ENCODE results near the gene YWHAE.
"Not testable (repeated sequence)": the region's sequence is repeated elsewhere in the genome, so short reads cannot be mapped to it uniquely, and the experiment has no call there.

YWHAE gene

GRCh38 chr17:1399679-1400512 is at the start of gene YWHAE:
YWHAE (minus strand) TSS chr17:1400222; CDS start chr17:1400110, 112 bp downstream.
- DNase-seq (ENCODE audit: low read depth in 4 of 4, low spot score in 1 of 4): peak; percentile 91 to 97 (median 94)

- no peak for DNase-seq (ENCODE audit: low read depth in 4 of 4, low spot score in 1 of 4)
These were observed 49.5 kb upstream of the YWHAE start for GRCh38 chr17:1449412-1449967.

DNA sequence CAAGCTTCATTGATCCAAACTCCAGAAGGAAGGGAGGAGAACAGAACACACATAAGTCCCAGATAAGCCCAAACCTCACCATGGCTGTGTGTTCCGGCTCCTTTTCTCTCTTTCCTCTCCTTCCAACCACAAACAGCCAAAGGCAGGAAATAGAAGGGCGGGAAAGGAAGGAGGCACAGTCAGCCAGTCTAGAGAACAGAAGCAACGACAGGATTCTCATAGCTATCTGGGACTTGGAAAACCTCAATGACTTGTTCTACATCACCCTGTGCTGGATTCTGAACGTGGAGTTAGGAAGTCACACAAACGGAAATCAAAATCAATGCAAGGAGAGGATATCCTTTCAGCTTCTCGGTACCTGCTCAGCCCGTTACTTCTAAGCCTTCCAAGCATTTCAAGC is 47.0 kb upstream of the YWHAE start:
- DNase-seq (ENCODE audit: low read depth in 4 of 4, low spot score in 1 of 4): no peak

DNA sequence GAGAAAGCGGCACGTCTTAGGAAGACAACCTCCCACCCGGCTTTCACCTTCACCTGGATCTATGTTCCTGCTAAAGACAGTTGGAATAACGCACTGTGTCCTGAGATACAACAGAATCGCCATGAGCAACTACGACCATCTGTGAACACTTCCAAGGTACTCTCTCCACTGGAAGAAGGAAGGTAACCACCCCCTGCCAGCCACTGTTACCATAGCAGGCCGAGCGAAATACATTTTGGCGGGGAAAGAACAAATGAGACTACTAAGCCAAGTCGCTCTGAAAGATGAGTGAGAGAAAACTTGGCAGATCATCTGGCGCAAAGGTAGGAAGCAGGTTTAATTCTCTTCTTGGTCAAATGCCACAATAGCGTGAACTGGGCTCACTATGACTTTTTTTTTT is 46.2 kb upstream of the YWHAE start:
- DNase-seq (ENCODE audit: low read depth in 4 of 4, low spot score in 1 of 4): no peak

GRCh38 chr17:1445695-1446094 is 45.7 kb upstream of the YWHAE start:
- DNase-seq (ENCODE audit: low read depth in 4 of 4, low spot score in 1 of 4): not testable (repeated sequence)

GRCh38 chr17:1442721-1443120 is 42.7 kb upstream of the YWHAE start:
- not testable (repeated sequence) for DNase-seq (ENCODE audit: low read depth in 4 of 4, low spot score in 1 of 4)

- DNase-seq (ENCODE audit: low read depth in 4 of 4, low spot score in 1 of 4): no peak
These were observed 42.2 kb upstream of the YWHAE start for GRCh38 chr17:1442187-1442586.

DNA sequence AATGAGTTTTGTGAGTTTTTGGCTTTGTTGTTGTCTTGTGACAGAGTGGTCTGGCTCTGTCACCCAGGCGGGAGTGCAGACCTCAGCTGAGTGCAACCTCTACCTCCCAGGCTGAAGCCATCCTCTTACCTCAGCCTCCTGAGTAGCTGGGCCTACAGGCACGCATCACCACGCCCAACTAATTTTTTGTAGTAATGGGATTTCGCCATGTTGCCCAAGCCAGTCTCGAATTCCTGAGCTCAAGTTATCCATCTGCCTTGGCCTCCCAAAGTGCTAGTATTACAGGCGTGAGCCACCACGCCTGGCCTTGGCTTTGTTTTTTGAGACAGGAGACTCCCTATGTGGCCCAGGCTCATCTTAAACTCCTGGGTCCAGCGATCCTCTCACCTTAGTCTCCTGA is 40.9 kb upstream of the YWHAE start:
- no peak for DNase-seq (ENCODE audit: low read depth in 4 of 4, low spot score in 1 of 4)

DNA sequence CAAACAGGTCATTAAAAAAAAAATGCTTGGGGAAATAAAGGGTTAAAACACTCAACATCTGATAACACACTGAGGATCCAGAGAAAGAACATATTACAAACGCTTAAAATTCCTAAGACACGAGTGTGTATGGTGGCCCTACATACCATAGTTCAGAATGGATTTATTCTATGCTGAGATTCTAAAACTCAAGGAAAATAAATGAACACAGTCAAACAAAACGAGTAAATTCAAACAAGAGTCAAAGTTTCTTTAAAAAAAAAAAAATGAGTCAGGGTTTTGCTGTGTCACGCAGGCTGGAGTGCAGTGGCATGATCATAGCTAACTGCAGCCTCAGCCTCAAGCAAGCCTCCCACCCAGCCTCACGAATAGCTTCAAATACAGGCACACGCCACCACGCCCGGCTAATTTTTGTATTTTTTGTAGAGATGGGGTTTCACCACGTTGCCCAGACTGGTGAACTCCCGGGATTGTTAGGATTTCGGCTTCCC is 38.6 kb upstream of the YWHAE start:
- DNase-seq (ENCODE audit: low read depth in 4 of 4, low spot score in 1 of 4): no peak

- no peak for DNase-seq (ENCODE audit: low read depth in 4 of 4, low spot score in 1 of 4)
These were observed 35.3 kb upstream of the YWHAE start for GRCh38 chr17:1435326-1435725.

- DNase-seq (ENCODE audit: low read depth in 4 of 4, low spot score in 1 of 4): no peak
These were observed 34.1 kb upstream of the YWHAE start for GRCh38 chr17:1434150-1434549.

DNA sequence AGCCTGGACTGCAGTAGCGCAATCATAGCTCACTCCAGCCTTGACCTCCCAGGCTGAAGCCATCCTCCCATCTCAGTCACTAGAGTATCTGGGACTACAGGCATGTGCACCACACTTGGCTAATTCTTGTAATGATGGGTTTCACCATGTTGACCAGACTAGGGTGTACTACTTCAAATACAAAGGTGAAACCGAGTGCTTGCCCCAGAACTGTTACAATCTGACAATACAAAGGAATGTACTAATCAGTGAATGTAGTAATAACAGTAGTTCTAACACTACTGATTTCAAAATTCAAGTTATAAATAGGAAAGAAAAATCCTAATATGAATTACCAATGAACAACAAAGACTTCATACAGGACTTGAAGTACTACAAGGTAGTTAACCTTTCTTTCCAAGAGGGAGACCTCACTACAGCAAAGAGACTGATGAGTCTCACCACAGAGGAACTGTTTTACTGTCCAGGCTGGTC is 31.6 kb upstream of the YWHAE start:
- no peak for DNase-seq (ENCODE audit: low read depth in 4 of 4, low spot score in 1 of 4)

GRCh38 chr17:1423456-1424135 is 23.6 kb upstream of the YWHAE start:
- no peak for DNase-seq (ENCODE audit: low read depth in 4 of 4, low spot score in 1 of 4)

DNA sequence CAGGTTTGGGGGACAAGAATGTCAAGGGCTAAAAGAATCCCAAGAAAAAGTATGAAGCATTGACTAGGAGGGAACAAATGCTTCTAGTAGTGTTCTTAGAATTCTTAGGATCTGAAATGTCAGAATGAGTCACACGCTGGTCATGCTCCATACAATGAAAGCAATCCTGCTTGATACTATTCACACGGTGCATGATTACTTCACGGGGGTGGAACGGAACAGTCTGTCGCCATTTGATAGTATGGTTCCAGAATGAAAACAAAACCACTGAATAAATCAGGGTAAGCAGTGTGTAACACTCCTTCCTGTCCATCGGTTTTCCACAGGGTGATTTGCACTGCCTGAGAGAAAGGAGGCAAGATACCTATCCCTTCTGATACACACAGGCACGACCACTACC is 22.9 kb upstream of the YWHAE start:
- DNase-seq (ENCODE audit: low read depth in 4 of 4, low spot score in 1 of 4): no peak

DNA sequence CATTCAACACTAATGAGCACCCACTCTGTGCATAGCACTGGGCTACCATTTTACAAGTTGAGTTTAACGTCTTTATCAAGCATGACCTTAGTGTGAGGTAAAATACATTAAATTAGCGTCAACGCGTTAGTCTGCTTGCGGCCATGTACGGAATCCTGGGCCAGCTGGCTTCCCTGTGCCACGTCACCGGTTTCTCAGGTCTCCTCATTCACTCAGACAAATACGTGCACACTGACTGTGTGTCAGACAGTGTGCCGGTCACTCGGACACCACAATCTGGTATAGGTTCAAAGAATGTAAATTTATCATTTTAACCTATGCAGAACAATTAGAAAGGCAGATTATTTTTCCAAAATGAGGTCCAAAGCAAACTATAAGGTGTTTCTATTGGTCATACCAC is 21.4 kb upstream of the YWHAE start:
- DNase-seq (ENCODE audit: low read depth in 4 of 4, low spot score in 1 of 4): no peak

- no peak for DNase-seq (ENCODE audit: low read depth in 4 of 4, low spot score in 1 of 4)
These were observed 21.0 kb upstream of the YWHAE start for GRCh38 chr17:1420981-1421380.

DNA sequence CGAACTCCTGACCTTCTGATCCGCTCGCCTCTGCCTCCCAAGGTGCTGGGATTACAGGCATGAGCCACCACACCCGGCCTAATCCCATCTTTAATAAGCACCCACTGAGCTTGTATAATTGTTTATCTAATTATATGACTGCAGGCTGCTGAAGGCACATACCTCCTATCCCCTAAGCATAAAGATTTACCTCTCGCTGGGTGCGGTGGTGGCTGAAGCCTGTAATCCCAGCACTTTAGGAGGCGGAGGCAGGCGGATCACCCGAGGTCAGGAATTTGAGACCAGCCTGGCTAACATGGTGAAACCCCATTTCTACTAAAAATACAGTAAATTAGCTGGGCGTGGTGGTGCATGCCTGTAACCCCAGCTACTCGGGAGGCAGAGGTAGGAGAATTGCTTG is 20.1 kb upstream of the YWHAE start:
- DNase-seq (ENCODE audit: low read depth in 4 of 4, low spot score in 1 of 4): no peak

DNA sequence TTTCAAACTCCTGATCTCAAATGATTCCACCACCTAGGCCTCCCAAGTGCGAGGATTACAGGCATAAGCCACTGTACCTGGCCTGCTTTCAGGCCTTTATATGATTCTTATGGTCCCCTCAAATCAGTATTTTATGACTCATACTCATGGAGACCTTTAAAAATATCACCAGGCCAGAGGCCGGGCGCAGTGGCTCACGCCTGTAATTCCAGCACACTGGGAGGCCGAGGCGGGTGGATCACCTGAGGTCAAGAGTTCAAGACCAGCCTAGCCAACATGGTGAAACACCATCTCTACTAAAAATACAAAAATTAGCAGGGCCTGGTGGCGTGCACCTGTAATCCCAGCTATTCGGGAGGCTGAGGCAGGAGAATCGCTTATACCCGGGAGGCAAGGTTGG is 18.5 kb upstream of the YWHAE start:
- not testable (repeated sequence) for DNase-seq (ENCODE audit: low read depth in 4 of 4, low spot score in 1 of 4)

GRCh38 chr17:1416414-1416813 is 16.4 kb upstream of the YWHAE start:
- no peak for DNase-seq (ENCODE audit: low read depth in 4 of 4, low spot score in 1 of 4)

GRCh38 chr17:1414634-1415033 is 14.6 kb upstream of the YWHAE start:
- DNase-seq (ENCODE audit: low read depth in 4 of 4, low spot score in 1 of 4): no peak

DNA sequence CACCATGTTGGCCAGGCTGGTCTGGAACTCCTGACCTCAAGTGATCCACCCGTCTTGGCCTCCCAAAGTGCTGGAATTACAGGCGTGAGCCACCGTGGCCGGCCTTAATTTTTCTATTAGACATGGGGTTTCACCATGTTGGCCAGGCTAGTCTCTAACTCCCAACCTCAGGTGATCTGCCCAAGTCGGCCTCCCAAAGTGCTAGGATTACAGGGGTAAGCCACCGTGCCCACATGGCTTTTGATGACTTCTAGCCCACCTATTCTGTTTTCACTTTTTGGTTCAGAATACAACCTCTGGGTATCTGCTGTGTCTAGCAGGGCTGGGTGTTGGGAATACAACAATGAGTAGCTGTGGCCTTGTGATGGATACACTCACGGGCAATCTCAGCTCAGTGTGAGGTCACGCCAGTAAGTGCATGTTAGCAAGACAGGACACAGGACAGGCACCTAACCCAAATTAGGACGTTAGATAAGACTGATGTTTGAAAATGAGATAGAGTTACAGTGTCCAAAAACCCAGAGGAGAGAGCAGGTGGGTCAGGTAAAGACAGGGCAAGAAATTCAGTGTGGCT is 14.1 kb upstream of the YWHAE start:
- no peak for DNase-seq (ENCODE audit: low read depth in 4 of 4, low spot score in 1 of 4)

All from stimulated activated CD4-positive, alpha-beta T cell treated with anti-CD3 and anti-CD28 coated beads, Interleukin-1b, Interleukin-23, amount 100 ng/mL, for 24 hours (primary cell).